NCI-H526 treated with DMSO at 0.1 percent for 48 hours (cell line): Measurements from ENCODE around the gene PGBD1.
"Not testable (repeated sequence)": the region's sequence is repeated elsewhere in the genome, so short reads cannot be mapped to it uniquely, and the experiment has no call there.

Experiments used
- DNase-seq: peaks from one replicate; lab custom pipeline; 2025; lab: John Stamatoyannopoulos, UW

Gene PGBD1

DNA sequence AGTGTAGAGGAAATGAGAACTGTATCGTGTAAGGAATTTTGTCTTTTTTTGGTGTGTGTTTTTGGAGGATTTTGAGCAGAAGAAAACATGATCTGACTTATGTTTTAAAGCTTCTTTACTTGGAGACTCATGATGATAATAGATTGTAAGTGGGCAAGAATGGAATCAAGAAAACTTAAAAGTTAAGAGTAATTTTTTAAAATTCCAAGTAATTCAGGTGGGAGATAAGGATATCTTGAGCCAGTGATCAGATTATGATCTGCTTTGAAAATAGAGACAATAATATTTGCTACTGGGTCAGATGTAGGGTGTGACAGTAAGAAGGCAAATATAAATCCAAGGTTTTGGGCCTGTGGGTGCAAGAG is 13.7 kb upstream of the PGBD1 start:
- DNase-seq, result no peak

DNA sequence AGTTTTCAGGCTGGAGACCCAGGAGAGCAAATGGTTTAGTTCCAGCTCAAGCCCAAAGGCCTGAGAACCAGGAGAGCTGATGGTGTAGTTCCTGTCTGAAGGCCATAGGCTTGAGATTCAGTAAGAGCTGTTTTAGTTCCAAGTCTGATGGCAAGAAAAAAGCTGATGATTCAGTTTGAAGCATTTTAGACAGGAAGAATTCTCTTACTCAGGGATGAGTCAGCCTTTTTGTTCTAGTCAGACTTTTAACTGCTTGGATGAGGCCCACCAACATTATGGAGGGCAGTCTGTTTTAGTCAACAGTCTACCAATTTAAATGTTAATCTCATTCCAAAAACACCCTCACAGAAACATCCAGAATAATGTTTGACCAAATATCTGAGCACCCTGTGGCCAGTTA is 11.9 kb upstream of the PGBD1 start:
- no peak for DNase-seq

DNA sequence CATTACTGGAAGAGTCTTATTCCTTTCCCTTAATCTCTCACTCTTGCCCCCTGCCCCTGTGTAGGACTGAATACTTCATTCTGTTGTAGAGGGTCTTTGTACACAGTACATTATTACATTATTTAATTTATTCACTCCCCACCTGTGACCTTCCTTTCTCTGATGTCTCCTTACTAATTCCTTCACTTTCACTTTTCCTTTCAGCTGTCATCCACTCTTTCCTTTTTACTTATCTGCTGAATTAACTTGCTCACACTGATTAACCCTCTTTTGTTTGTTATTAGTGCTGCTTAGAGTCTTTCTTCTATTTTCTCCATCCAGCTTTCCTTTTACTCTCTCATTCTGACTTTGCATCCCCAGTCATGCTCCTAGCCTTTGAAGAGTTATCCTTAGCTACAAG is 6.5 kb upstream of the PGBD1 start:
- no peak for DNase-seq

DNA sequence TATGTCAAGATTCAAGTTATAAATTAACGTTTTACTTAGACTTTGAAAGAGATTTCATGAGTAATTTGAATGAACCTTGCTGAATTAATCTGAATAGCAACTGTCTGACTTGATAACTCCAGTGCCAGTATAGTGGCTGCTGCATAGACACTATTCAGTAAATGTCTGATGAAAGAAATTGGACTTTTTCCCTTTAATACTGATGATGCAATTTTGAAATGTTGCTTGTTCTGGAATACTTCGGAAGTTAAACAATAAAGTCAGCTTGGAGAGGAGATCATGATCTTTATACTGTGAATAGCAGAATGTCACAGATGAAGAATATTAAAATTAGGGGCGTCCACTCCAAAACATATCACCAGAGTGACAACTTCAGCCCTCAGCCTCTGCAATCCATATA is 3.6 kb upstream of the PGBD1 start:
- DNase-seq, result no peak

DNA sequence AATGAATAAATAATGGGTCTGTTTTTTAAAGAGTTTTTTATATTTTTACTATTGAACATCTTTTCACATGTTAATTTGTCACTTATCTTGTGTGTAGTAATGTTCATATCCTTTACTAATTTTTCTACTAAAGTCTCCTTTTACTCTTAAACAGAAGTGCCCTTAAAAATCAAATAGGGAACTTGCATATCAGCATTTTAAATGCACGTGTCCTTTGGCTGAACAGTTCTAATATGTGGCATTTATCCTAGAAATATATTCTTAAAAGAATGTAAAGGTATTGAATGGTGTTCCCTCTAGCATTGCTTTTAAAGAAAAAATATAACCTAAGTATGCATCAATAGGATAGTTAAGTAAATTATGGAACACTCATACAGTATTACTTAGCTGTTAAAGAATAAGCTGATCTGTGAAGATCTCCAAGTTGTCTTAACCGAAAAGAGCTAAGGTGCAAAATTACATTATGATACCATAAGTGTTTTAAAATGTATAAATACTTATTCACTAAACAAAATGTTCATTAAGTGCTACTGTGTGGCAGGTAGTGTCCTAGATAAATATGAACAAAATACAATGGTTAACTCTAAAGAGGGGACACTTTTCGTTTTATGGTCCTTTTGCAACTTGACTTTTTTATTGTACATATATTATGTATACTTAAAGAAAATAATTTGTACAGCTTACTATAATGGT is 631 bp upstream of the PGBD1 start:
- DNase-seq, result no peak

DNA sequence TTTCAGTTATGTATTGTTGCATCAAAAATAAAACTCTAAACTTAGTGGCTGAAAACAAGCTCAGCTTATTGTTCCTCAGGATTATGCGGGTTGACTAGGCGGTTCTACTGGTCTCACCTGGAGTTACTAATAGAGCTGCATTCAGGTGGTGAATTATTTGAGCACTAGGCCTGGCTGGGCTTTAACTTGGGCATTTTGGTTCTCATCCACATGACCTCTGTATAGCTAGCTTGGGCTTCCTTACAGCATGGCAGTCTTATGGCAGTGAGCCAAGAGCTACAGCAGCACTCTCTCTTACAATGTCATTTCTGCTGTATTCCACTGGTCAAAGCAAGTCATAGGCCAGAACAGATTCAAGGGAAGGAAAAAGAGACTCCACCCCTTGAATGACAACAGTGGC is 1.6 kb downstream of the PGBD1 start:
- DNase-seq, result no peak

DNA sequence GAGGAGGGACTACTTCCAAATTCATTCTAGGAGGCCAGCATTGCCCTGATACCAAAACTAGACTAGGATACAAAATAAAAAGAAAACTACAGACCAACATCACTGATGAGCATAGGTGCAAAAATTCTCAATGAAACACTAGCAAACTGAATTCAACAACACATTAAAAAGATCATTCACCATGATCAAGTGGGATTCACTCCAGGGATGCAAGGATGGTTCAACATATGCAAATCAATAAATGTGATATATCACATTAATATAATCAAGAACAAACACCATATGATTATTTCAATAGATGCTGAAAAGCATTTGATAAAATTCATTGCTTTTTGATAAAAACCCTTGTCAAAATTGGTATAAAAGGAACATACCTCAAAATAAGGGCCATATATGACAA is 10.2 kb downstream of the PGBD1 start:
- DNase-seq, result no peak

DNA sequence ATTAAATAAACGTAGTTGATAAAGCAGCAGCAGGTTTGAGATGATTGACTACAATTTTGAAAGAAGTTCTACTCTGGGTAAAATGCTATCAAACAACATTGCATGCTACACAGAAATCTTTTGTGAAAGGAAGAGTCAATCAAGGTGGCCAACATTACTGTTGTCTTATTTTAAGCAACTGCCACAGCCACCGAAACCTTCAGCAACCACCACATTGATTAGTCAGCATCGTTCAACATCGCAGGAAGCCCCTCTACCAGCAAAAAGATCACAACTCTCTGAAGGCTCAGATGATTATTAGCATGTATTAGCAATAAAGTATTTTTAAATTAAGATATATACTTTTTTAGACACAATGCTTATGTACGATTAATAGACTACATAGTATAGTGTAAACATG is 14.0 kb downstream of the PGBD1 start:
- no peak for DNase-seq

DNA sequence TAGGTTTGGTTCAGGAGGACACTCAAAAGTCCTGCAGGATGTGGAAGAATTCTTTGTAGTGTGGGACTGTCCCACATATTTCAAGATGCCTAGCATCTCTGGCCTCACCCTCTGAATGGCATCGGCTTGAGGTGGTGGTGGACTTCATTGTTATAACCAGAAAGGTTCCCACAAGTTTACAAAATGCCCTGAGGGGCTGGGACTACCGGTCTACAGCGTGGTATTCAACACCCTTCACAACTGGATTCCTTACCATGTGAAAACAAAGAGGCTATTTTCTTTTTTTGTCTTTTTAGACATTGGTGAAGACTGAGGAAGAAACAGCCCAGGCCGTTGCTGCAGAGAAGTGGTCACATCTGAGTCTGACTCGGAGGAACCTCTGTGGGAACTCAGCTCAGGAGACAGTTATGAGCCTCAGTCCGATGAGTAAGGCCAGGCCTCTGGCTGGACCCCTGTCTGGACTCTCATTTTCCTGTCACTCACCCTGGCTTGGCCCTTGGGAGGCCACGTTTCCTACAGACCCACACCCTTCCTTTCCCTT is 15.2 kb downstream of the PGBD1 start:
- DNase-seq, result no peak

DNA sequence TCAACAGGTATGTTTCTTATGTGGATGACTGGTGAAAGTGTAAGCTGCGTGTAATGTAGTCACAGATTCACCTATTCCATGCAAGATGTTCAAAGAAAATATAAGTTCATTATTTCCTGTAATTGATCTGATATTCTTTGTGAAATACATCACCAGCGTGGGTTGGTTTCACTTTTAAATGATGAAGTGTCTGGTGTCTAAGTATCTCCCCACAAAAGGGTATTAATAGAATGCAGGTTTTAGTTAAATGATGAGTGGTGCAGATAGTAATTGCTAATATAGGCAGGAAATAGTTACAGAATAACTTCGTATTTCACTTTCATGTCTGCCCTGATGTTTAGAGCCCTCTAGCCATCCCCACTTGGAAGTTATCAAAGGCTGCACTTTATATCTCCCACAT is 22.2 kb downstream of the PGBD1 start:
- no peak for DNase-seq

DNA sequence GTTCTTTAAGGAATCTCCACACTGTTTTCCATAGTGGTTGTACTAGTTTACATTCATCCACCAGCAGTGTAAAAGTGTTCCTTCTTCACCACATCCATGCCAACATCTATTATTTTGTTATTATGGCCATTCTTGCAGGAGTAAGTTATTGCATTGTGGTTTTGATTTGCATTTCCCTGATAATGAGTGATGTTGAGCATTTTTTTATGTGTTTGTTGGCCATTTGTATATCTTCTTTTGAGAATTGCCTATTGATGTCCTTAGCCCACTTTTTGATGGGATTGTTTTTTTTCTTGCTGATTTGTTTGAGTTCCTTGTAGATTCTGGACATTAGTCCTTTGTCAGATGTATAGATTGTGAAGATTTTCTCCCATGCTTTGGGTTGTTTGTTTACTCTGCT is 25.0 kb downstream of the PGBD1 start:
- DNase-seq, result not testable (repeated sequence)

DNA sequence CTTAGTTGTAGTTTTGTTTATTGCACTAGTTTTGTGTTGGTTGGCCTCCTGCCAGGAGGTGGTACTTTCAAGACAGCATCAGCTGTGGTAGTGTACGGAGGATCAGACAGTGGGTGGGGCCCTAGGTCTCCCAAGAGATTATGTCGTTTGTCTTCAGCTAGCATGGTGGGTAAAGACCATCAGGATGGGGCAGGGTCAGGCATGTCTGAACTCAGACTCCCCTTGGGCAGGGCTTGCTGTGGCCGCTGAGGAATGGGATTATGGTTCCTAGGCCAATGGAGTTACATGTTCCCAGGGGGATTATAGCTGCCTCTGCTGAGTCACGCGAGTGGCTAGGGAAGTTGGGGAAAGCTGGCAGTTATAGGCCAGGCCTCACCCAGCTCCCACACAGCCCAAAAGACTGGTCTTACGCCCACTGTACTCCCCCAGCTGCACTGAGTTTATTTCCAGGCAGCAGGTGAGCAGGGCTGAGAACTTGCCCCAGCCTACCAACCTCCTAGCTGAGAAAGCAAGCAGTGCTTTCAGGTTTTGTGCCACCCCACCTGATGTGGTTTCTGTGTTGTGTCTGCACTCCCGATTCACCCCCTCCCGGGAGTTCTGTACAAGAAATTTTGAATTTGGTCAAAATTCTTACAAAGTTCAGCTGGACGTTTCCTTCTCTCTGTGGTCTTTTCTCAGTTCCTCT is 29.9 kb downstream of the PGBD1 start:
- DNase-seq, result no peak

DNA sequence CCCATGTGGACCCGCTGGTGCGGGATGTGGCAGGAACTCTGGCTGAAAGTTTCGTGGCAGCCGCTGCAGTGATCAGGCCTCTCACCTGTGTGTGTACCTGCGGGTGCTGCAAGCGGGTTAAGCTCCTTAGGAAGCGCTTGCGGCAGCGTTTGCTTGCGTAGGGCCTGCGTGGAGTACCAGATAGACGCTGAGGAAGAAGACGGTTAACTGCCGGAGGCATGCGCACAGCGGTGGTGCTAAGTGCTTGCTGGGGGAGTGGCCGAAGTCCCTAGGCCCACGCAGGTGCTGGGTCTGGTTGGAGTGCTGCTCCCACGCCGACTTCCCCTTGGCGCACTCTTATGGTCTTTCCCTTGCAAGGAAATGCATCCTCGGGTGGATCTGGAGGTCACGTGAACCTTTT is 31.6 kb downstream of the PGBD1 start:
- DNase-seq, result no peak

DNA sequence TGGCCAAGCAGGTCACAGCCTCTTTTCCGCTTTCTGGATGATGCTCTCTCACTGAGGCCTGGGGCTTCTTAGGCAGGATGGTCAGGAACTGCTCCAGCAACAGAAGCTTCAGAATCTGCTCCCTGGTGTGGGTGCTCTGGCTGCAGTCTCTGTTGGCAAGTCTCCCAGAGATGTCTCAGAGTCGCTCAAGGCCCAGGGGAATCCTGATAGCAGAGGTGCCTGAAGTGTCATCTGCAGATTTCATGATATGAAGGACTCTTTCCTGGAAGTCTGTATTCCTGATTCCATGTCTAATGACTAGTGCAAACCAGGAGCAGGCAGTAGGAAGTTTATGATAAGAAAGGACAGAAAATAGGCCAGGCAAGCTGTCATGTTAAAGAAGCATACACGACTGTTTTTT is 34.3 kb downstream of the PGBD1 start:
- DNase-seq, result no peak

DNA sequence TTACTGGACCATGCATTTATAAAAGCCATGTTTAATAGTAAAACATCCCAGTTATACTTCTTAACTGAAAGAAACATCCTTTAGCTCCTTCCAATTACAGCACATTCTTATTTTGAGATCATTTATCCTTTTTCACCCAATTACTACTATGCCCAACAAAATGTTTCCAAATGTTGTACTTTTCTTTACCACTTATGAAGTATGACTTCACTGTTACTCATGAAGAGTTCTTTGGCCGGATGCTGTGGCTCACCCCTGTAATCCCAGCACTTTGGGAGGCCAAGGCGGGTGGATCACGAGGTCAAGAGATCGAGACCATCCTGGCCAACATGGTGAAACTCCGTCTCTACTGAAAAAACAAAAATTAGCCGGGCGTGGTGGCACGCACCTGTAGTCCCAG is 36.5 kb downstream of the PGBD1 start:
- not testable (repeated sequence) for DNase-seq

DNA sequence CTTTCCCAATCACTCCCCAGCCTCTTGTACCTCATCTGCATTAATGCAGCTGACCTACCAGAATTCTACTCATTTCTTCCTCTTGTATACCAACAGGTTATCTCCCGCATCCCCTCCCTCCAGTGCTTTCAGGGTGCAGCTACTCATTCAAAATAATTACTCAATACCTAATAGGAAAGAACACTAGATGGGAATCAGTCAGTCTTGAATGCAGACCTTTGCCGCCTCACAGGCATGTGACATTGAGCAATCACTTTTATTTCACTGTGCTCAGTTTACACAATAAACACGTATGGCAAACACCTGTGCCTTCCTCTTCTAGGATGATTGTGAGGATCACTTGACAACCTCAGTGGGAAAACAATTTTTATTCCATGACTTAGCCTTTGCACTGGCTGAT is 41.3 kb downstream of the PGBD1 start:
- DNase-seq, result no peak

DNA sequence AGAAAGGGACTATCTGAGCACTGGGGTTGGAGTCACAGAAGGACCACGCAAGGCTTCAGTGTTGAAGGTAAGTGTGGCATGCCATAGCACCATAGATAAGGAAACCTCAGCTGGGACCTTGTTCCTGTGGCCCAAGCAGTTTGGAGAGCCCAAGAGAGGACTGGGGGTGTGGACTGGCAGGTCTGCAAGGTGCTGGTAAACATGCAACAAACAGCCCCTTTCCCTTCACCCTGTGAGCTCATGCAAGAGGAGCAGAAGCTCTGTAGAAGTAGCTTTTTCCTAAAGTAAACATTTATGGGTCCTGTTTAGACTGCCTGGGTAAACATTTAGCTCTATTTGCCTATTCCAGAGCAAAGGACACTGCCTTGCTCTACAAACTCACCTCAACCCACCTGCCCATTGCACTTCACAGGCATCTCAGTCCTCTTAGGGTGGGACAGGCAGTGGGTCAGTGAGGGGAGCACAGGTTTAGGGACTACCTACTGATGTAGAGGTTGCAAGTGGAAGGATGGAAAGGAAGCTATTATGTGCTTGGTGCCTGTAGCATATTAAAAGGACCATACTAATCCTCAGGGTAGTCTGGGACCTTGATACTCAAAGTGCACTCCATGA is 42.5 kb downstream of the PGBD1 start:
- DNase-seq, result no peak

DNA sequence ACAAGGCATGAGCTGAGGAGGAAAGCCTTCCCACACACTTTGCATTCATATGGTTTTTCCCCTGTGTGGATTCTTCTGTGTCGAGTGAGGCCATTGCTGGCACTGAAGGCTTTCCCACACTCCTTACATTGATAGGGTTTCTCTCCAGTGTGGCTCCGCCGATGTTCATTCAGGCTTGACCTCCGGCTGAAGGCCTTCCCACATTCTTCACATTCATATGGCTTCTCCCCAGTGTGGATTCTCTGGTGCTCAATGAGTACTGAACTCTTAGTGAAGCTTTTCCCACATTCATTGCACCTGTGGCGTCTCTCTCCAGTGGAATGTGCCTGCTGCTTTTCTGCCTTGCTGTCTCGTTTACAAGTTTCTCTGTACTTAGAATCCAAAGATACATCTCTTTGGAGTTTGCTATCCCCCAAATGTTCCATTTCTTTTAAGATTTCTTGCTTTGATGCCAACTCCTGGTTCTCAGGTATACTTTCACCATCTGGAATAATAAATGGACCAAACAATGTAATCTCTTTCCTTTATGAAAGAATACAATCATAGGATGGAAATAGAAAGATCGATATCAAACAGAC is 45.1 kb downstream of the PGBD1 start:
- DNase-seq, result no peak

DNA sequence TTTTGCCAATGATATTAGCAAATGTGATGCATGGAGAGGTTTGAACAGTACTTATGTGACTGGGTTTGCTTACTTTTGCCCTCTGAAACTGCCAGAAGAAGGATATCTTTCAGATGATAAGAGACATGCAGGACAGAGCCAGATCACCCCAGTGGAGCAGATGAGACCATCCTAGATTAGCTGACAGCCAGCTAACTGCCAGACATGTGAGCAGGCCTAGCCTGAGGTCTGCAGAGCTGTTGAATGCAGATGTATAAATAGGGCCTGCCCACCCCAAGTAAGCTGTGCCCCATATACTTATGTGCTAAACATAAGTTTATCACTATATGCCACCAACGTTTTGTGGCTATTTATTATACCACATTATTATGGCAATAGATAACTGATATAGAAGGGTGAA is 48.7 kb downstream of the PGBD1 start:
- no peak for DNase-seq

DNA sequence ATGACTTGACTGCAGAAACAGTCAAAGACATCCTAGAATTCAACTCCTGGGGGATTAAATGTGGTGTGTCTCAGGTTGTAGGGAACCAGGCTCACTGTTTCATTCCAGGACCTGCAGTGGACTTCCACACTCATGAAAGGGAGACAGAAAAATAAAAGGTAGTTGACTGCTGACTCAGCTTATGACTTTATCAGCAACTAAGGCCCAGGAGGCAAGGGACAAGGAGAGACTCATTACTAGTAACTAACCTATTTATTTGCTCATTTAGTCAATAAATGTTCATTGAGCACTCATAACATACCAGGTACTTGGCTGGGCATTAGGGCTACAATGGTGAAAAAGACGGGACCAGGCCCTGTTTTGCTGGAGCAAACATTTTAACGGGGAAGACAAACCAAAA is 51.7 kb downstream of the PGBD1 start:
- no peak for DNase-seq

DNA sequence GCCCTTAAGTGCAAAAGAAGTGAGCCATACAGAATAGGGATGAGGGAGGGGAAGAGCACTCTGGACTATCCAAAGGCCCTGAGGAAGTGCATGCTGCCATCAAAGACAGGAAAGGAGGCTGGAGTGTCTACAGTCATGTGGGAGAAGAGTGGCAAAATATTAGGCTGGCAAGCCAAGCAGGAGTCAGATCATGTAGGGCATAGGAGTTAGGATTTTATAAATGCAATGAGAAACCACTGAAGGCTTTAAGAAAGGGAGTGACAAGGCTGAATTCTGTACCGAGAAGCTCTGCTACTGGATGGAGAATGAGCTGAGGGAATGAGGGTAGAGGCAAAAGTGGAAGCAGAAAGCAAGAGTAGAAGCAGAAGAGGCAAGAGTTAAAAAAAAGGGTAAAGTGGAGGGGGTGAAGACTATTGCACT is 52.2 kb downstream of the PGBD1 start:
- no peak for DNase-seq

DNA sequence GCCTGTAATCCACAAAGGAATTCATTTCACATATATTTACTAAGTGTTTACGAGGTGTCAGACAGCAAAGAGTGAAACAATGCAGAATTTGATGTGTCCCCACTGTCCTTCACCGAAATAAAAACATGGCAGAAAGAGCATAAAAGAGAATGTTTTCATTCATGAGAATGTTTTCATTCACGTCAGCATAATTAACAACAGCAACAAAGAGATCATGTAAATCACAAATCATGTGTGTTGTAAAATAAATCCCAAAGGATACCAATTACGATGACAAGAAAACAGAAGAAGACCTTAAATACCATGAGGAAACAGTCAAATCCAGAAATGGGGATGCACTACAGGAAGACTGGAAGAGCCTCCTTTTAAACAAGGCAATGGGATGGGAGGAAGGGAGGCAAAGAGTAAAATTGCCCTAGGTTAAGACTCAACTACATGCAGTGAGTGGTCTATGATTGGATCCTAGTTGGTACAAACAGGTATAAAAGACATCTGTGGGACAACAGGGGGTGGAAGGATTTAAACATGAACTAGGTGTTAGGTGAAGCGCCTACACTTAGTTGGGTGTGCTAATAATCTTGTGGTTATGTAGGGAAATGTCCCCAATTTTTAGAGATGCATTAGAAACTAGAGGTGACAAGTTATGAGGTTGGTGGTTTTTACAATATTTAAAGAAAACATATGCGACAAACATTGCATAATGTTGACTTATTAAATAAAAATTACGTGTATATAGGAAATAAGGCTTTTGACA is 53.1 kb downstream of the PGBD1 start:
- DNase-seq, result no peak
